Measurements from ENCODE around the gene GDI1.

Gene GDI1

DNA sequence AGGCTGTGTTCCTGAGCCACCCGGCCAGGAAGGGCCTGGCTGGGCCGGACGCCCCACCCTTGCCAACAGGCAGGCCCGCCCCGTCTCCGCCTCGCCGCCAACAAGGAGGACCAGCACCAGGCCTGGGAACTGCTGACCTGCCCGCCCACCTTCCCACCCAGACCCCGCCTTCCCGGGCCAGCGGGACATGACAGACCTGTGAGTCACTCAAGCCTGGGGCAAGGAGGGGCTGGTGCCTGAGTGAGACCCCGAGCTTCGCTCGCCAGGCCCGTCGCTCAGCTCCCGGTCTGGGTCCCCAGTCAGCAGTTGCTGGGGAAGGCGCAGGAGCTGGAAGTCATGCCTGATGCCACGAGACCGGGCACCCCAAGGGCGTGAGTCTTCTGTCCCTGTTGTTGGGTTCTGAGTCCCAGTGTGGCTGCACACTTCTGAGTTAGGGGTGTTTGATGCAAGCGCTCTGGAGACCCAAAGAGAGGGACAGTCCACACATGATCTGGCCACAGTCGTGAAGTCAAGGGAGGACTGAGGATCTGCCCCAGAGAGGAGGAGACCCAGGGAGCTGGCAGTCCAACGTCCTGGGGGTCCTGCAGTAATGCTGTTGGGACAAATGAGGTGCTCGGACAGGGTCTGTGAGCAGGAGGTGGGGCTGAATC is 27.6 kb upstream of the GDI1 start, which contains the start of gene DNASE1L1:
DNASE1L1 (minus strand) TSS at position 33 of the 650 bp plus-strand sequence. CDS start 3,686 bp downstream, outside the sequence.
- DNase-seq, result peak; percentile 34

DNA sequence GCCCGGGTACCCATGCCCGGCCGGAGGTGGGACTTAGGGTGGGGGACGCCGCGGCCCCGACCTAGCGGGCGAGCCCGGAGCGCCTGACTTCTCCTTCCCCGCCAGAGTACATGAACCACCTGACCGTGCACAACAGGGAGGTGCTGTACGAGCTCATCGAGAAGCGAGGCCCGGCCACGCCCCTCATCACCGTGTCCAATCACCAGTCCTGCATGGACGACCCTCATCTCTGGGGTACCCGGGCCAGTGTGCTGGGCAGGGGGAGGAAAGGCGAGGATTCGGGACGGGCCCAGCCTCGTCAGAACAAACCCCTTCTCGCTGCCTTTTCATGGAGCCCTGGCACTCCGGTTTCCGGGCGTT is 25.0 kb upstream of the GDI1 start:
- peak; percentile 66 for DNase-seq

- DNase-seq, result peak; percentile 58
Measured at GRCh38 chrX:154412468-154412867, 24.5 kb upstream of the GDI1 start.

- no peak for DNase-seq
Measured at GRCh38 chrX:154413142-154413541, 23.8 kb upstream of the GDI1 start.

GRCh38 chrX:154417157-154417556 is 19.8 kb upstream of the GDI1 start:
- DNase-seq, result no peak

DNA sequence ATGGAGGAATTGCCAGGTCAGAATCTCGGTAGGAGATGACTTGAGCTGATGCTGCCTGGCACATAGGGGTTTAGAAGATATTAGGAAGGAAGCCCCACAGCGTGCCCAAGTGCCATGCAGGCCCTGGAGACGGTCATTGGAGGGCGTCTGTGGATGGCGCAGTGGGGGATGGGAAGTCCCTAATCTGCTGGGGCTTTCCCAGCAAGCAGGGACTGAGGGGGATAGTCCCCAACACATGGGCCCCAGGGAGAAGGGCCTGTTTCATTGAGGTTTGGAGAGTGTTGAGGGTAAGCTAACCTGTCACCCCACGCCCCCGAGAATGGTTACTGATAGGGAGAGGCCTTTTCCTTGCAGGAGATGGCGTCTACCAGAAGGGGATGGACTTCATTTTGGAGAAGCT is 17.8 kb upstream of the GDI1 start:
- no peak for DNase-seq

- DNase-seq, result no peak
Measured at GRCh38 chrX:154419688-154420401, 17.1 kb upstream of the GDI1 start.

DNA sequence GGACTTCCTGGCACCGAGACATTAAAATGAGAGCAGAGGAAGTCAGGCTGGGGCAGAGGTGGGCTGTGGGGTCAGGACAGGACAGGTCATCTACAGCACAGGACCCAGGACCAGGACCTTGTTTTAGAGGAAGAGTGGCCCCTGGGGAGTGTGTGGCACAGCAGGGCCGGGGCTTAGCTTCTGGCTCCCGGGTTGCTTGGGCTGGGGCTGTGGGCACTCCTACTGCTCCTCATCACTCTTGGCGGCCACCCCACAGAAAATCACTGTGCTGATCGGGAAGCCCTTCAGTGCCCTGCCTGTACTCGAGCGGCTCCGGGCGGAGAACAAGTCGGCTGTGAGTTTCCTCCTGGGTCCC is 16.6 kb upstream of the GDI1 start:
- no peak for DNase-seq

DNA sequence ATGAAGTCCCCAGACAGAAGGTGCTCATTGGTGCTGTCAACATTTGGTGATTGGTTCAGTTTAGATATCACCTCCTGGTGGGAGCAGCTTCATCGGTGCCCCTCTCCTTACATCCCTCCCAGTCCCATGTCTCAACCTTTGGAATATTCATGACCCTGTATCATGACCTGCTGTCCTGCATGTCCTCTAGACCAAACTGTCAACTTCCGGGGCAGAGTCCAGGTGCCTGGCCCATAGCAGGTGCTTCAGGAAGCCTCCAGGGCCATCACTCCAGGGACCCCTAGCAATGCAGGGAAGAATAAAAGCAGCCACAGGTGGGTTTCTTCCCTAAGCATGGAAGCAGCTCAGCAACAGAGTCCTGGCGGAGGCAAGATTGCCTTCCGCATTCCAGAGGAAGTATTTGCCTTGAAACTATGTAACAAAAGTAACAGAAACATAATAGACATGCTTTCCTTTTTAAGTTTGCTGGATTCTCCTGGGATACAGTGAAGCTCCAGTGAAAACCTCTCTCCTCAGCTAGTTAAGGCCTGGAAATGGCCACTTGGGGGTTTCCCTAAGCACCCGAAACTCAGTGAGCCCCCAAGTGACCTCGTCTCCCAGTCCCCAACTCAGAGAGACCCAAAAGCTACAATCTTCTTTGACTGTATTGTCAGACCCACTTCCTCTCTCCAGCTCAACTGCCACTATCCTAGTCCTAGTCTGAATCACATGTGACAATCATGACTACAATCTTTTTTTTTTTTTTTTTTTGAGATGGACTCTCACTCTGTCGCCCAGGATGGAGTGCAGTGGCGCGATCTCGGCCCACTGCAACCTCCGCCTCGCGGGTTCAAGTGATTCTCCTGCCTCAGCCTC is 9.8 kb upstream of the GDI1 start:
- no peak for DNase-seq

GRCh38 chrX:154428176-154429171 is 8.5 kb upstream of the GDI1 start, which contains the start of gene ATP6AP1:
ATP6AP1 (plus strand) TSS chrX:154428677; CDS start chrX:154428693, 16 bp downstream.
- DNase-seq, result peak; percentile 94

DNA sequence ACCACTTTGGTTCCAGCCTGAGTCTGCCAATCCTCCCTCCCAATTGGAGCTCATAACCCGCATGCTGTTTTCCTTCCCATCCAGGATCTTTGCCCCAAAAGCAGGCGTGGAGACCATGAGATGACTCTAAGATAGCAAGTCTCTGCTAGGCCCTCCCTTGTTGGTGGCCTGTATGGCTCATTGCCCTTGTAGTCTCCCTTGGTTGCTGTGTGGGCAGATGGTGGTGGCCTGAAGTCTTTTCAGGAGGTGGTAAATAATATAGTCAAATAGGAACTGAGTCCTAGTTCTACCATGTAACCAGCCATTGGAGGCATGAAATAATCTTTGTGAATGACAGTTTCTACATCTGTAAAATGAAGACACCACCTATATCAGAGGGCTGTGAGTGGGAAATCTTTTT is 7.2 kb upstream of the GDI1 start:
- DNase-seq, result no peak

- DNase-seq, result no peak
Measured at GRCh38 chrX:154430479-154430878, 6.5 kb upstream of the GDI1 start.

GRCh38 chrX:154430916-154431315 is 6.0 kb upstream of the GDI1 start:
- DNase-seq, result no peak

GRCh38 chrX:154431341-154431740 is 5.6 kb upstream of the GDI1 start:
- DNase-seq, result no peak

DNA sequence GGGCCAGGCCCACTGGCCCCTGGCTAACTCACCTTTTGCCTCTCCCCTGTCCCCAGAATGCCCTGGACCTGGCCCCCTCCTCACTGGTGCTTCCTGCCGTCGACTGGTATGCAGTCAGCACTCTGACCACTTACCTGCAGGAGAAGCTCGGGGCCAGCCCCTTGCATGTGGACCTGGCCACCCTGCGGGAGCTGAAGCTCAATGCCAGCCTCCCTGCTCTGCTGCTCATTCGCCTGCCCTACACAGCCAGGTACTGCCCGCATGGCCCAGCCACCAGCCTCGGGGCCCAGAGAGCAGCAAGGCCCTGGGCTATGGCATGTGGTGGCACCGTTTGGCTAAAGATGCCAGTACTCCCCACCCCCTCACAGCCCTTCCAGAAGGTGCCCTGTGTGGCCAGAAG is 4.7 kb upstream of the GDI1 start:
- no peak for DNase-seq

DNA sequence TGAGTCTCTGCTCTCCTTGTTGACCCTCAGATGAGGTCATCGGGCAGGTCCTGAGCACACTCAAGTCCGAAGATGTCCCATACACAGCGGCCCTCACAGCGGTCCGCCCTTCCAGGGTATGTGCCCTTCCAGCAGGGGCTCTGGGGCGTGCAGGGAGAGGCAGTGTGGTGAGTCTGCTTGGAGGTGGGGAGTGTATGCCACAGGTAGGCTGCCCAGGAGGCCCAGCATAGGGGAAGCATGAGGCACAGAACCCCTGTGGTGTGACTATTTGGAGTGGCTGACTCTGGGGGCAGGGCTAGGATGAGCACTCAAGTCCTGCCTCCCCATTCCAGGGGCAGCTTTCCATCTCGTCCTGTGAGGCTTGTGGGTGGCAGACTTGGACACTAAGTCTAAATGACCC is 3.3 kb upstream of the GDI1 start:
- DNase-seq, result no peak

DNA sequence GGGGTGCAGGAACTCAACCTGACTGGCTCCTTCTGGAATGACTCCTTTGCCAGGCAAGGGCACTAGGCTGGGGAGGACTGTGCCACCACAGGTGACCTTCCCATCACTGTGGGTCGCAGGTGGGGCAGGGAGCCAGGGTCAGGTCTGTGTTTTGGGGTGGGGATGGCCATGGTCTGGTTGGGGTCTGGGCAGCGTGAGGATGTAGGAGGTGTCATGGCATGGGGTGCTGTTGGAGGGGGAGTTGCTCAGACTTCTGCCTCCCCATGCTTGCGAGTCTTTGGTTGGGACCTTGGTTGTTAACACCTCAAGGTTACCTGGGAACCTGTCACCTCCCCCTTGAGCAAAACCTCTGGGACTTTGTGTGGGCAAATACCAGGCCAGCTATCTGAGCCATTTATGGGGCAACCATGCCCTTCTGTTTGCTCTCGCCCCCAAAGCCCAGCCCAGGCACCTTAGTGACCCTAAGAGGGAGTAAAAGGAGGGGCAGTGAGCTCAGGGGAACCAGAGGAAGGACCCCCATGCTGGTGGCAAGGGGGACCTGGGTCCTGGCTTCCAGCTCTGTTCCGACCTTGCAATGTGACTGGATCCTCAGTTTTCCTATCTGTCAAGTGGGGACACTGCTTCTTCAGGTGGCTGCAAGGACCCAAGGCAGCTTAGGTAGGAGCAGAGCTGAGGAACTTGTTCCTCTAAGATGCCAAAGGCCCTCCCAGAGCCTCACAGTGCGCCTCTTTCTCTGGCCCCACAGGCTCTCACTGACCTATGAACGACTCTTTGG is 2.4 kb upstream of the GDI1 start:
- DNase-seq, result no peak

DNA sequence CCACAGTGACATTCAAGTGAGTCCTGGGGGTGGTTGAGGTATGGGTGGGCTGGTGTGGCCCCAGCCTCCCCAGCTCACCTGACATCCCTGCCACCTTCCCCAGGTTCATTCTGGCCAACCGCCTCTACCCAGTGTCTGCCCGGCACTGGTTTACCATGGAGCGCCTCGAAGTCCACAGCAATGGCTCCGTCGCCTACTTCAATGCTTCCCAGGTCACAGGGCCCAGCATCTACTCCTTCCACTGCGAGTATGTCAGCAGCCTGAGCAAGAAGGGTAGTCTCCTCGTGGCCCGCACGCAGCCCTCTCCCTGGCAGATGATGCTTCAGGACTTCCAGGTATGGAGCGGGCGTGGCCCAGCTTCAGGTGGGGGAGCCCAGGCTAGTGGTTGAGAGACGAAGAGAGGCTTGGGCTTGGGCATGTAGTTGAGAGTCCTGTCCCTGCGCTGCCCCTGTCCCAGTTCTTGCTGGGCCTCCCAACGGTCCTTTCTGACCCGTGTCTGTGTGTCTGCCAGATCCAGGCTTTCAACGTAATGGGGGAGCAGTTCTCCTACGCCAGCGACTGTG is 1.7 kb upstream of the GDI1 start:
- no peak for DNase-seq

DNA sequence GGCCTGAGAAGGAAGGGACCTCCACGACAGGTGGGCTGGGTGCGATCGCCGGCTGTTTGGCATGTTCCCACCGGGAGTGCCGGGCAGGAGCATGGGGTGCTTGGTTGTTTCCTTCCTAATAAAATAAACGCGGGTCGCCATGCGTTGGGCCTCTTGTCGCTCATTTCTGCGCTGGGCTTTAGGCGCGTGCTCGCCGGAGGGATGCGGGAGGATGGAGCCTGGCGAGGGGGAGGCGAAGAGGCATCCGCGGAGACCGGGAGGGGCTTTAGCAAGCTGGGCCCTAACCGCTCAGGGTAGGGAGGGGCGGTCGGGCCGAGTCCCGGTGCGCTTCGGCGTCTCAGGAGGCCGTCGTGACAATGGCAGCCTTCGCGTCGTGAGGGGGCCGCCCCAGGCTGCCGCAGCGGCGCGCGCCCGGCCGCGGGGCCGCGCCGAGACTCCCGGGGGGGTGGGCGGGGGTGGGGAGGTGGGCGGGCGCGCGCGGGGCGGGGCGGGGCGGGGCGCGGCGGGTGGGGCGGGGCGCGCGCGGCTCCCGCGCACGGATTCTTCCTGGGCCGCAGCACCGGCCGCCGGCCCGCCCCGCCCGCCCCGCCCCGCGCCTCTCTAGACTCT is 476 bp upstream of the GDI1 start:
- DNase-seq, result peak; percentile 35

DNA sequence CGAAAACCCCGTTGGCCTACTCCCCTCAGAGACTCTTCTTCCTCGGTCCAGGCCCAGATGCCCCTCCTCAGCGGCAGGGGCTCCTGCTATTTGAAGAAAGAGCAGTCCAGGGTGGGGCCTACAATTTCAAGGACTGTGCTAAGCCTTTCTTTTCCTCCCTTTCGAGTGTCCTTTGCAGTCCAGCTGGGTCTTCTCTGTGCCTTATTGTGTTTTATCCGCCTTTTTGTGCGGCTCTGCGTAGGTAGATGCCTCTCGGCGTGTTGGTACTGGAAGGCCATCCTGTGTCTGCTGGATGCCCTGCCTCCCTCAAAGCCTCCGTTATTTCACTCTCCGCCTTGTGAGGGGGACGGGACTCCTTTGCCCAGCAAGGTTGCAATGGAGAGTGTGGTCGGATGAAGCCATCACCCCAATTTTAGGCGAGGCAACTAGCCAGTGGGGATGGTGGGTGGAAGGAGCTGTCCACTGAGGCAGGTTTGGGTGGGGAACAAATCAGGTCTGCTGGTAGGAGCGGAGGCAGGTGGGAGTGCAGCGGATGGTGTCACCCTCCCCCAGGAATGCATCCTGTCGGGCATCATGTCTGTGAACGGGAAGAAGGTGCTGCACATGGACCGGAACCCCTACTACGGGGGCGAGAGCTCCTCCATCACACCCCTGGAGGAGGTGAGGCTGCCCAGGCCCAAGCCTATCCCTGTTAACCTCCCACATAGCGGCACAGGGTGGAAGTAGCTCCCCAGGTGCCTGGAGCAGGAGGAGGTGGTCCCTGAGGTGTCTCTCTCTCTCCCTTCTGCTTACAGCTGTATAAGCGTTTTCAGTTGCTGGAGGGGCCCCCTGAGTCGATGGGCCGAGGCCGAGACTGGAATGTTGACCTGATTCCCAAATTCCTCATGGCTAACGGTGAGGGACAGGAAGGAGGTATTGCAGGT is 1.3 kb downstream of the GDI1 start:
- DNase-seq, result no peak

All from activated CD4-positive, alpha-beta T cell treated with anti-CD3 and anti-CD28 coated beads, Interleukin-2, amount 50 U/mL, for 16 hours (primary cell).